ENCODE data around the gene COG2.

- TF ChIP-seq CTCF (IDR thresholded peaks at IDR 0.05; ENCODE audit: control extremely low read depth in 1 of 3, insufficient read depth in 1 of 3, low read depth in 1 of 3, low read length in 3 of 3): peak in 2 of 3 experiments; percentile 61 to 87; a peak in 3 of 4 replicates
- no peak for TF ChIP-seq POLR2A (IDR thresholded peaks at IDR 0.05; ENCODE audit: control extremely low read depth in 1 of 2, low read depth in 2 of 2, low read length in 2 of 2)
- TF ChIP-seq CBX8 (IDR thresholded peaks at IDR 0.05; ENCODE audit: borderline replicate concordance, low read depth, low read length): no peak
- no peak for TF ChIP-seq RFX5 (IDR thresholded peaks at IDR 0.05; ENCODE audit: borderline replicate concordance, low read depth, low read length)
- no peak for TF ChIP-seq ASH2L (IDR thresholded peaks at IDR 0.05; ENCODE audit: low read length)
- no peak for TF ChIP-seq BRCA1 (IDR thresholded peaks at IDR 0.05; ENCODE audit: low read depth, low read length)
- no peak for TF ChIP-seq USF2 (IDR thresholded peaks at IDR 0.05; ENCODE audit: low read length)
- no peak for TF ChIP-seq GABPA (IDR thresholded peaks at IDR 0.05; ENCODE audit: borderline replicate concordance, insufficient read depth, low read length)
Measured at GRCh38 chr1:230632273-230632873, 9.9 kb upstream of the COG2 start.

Data from H1 (cell line).